HG03108 (cell line): Measurements from ENCODE around the gene CHURC1.
A peak's percentile ranks its signal among the peaks of the same experiment; 100 is the strongest.

Experiments used
- ATAC-seq: cut with Tn5 transposase; IDR thresholded peaks from one replicate; pipeline ENCODE4 v1.9.1; 2021; ENCODE audit warnings: moderate library complexity; ENCODE audit not compliant: unreplicated experiment

The CHURC1 gene

GRCh38 chr14:64914237-64915028, at the start of gene CHURC1:
TSS of gene CHURC1 (plus strand) at chr14:64914455. CDS start at chr14:64914496, 41 bp downstream.
- ATAC-seq: peak; percentile 96

- ATAC-seq: no peak
These were observed 49.1 kb upstream of the CHURC1 start for GRCh38 chr14:64865109-64865508.

GRCh38 chr14:64865992-64866391, 48.3 kb upstream of the CHURC1 start:
- no peak for ATAC-seq

GRCh38 chr14:64867182-64867581, 47.1 kb upstream of the CHURC1 start:
- no peak for ATAC-seq

- ATAC-seq: no peak
These were observed 45.9 kb upstream of the CHURC1 start for GRCh38 chr14:64868379-64868778.

- ATAC-seq: no peak
These were observed 45.4 kb upstream of the CHURC1 start for GRCh38 chr14:64868841-64869240.

GRCh38 chr14:64870160-64870559, 44.1 kb upstream of the CHURC1 start:
- no peak for ATAC-seq

- no peak for ATAC-seq
These were observed 42.9 kb upstream of the CHURC1 start for GRCh38 chr14:64871344-64871743.

- no peak for ATAC-seq
These were observed 40.6 kb upstream of the CHURC1 start for GRCh38 chr14:64873506-64874219.

- ATAC-seq: no peak
These were observed 38.9 kb upstream of the CHURC1 start for GRCh38 chr14:64875350-64875749.

GRCh38 chr14:64877846-64878245, 36.4 kb upstream of the CHURC1 start:
- no peak for ATAC-seq

GRCh38 chr14:64878837-64879634, 35.2 kb upstream of the CHURC1 start:
- ATAC-seq: no peak

- ATAC-seq: peak; percentile 47
These were observed 34.5 kb upstream of the CHURC1 start, which contains the start of gene SPTB for GRCh38 chr14:64879635-64880220. TSS of gene SPTB (minus strand) at chr14:64879907. CDS start at chr14:64823094, 56,813 bp downstream.

GRCh38 chr14:64880221-64881121, 33.8 kb upstream of the CHURC1 start:
- ATAC-seq: peak; percentile 32

- ATAC-seq: no peak
These were observed 28.7 kb upstream of the CHURC1 start for GRCh38 chr14:64885559-64885958.

GRCh38 chr14:64889352-64889751, 24.9 kb upstream of the CHURC1 start:
- no peak for ATAC-seq

- no peak for ATAC-seq
These were observed 22.9 kb upstream of the CHURC1 start for GRCh38 chr14:64891173-64891838.

GRCh38 chr14:64891839-64892375, 22.3 kb upstream of the CHURC1 start:
- no peak for ATAC-seq

- no peak for ATAC-seq
These were observed 14.3 kb upstream of the CHURC1 start for GRCh38 chr14:64899958-64900357.
